K562 treated with DMSO at 1 percent for 12 hours (cell line): ENCODE results near the gene DCDC2B. TPM values are rescaled to one million over a fixed set of nuclear protein-coding genes. Genes with fewer than 3 reads are reported as not detected.

Experiments
- total RNA-seq: library from RNA; unstranded; fragments of 300-600 nt; gene quantifications from 2 replicates; pipeline ENCODE4 v1.2.3, GENCODE V29; 2022; ENCODE audit not compliant: insufficient read depth

The DCDC2B gene
- total RNA-seq, result not detected in 2 replicates

DNA sequence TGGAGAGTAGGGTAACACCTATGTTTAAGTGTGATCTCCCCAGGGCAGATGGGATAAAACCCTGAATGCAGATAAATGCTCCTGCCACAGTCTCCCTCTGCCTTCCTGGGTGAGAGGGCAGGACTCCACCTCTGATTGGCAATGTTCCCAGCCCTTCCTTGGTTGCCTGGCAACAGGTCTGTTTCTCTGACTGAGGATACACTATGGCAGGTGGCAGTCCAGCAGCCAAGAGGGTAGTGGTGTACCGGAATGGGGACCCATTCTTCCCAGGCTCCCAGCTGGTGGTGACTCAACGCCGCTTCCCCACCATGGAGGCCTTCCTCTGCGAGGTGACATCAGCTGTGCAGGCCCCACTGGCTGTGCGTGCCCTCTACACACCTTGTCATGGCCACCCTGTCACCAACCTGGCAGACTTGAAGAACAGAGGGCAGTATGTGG is at the start of gene DCDC2B:
Gene DCDC2B, plus strand, starts transcription at position 199 of the 438 bp plus-strand sequence. Its CDS starts 5 bp downstream, at position 204.

GRCh38 chr1:32179443-32180185 is 29.3 kb upstream of the DCDC2B start, which contains the start of gene TXLNA:
Gene TXLNA, plus strand, starts transcription at chr1:32179675. Its CDS starts 671 bp downstream, at chr1:32180346.

DNA sequence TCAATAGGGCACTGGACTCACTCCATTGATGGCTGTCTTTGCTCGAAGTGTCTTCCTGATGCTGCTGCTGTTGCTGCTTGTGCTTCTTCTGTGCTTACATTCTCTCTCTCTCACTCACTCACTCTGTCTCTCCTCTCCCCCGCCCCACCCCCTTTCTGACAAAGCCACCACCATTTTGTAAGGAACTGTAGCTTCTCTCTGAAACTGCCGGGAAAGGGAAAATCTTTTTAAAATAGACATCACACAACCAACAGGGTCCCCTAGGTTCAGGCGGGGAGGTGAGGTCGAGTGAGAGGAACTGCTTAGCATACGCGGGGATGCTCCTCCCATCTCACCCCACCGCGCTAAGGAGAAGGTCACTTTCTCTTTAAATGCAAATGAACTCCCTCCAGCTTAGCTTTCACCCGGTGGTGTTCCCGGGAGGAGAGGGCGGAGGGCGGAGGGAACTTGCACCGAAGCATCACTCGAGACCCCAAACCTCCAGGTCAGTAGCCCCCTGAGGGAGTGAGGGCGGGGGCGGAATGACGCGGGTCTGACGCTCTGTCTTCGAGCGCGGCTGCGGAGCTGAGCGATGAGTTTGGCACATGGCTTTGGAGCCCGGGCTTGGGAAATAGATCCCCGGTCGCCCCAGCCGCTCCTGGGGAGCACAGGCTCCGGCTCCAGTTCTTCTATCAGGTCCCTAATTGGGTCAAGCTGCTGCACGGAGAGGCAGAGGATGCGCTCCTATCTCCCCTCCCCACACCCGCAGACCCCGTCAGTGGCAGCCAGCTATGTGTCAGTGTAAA is 8.5 kb upstream of the DCDC2B start, which contains the start of gene CCDC28B:
Gene CCDC28B, plus strand, starts transcription at position 370 of the 785 bp plus-strand sequence. CDS start 1,341 bp downstream, outside the sequence.

GRCh38 chr1:32205401-32206370 is 3.2 kb upstream of the DCDC2B start, which contains the start of gene IQCC:
Gene IQCC, plus strand, starts transcription at chr1:32205671. Its CDS starts 11 bp downstream, at chr1:32205682.

DNA sequence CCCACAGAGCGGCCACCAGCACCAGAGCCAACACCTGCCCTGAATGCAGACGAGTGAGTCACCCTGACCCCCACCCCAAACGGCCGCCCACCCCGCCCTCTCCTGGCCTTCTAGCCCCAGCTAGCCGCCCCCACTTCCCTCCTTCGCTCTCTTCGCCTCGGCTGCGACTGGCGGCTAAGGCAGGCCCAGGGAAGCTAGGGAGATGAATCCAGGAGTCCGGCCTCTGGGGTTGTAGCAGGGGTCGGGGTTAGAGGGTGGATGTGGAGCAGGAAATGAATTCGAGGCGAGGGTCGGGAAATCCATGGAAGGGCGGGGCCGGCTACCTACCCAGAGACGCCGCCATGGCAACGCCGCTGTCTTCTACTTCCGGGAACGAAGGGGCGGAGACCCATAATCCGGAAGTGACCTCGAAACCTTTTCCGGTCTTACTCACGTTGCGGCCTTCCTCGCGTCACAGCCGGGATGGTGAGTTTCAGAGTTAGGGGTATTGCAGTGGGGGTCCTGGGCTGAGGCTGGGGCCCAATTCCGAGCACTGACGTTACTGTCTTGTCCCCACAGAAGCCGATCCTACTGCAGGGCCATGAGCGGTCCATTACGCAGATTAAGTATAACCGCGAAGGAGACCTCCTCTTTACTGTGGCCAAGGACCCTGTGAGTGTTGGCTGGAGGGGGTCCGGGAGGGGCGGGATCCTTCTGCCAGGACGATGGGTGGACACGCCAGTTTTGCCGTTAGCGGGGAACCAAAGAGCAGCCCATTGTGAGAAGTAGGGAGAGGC is 13.3 kb downstream of the DCDC2B start, which contains the start of the genes EIF3I and TMEM234:
Gene EIF3I, plus strand, starts transcription at position 428 of the 776 bp plus-strand sequence. Its CDS starts 35 bp downstream, at position 463.
Gene TMEM234, minus strand, starts transcription at position 374 of the 776 bp plus-strand sequence. Its CDS starts 31 bp downstream, at position 343.

GRCh38 chr1:32246888-32247273 is 38.0 kb downstream of the DCDC2B start, which contains the start of gene FAM167B:
Gene FAM167B, plus strand, starts transcription at chr1:32247222. Its CDS starts 200 bp downstream, at chr1:32247422.

GRCh38 chr1:32250893-32251716 is 42.2 kb downstream of the DCDC2B start, which contains the start of gene LCK:
Gene LCK, plus strand, starts transcription at chr1:32251265. Its CDS starts 23,065 bp downstream, at chr1:32274330.

Other genes starting within 250 kb of the DCDC2B start
- gene KHDRBS1, start 195.2 kb upstream of the DCDC2B start, total RNA-seq, result 84.4 and 154 TPM in 2 replicates
- gene TMEM39B, start 136.2 kb upstream of the DCDC2B start, total RNA-seq, result 24.3 and 27.6 TPM in 2 replicates
- 10.3 and 25.6 TPM in 2 replicates for gene KPNA6, start 101.0 kb upstream of the DCDC2B start, total RNA-seq
- 23.0 and 51.0 TPM in 2 replicates for gene TXLNA, start 29.4 kb upstream of the DCDC2B start, total RNA-seq
- 25.5 and 27.9 TPM in 2 replicates for gene CCDC28B, start 8.5 kb upstream of the DCDC2B start, total RNA-seq
- gene IQCC, start 3.4 kb upstream of the DCDC2B start, total RNA-seq, result 4.9 and 8.2 TPM in 2 replicates
- 8.0 and 8.4 TPM in 2 replicates for gene TMEM234, start 13.3 kb downstream of the DCDC2B start, total RNA-seq
- gene EIF3I, start 13.3 kb downstream of the DCDC2B start, total RNA-seq, result 265 and 287 TPM in 2 replicates
- not detected in 2 replicates for gene FAM167B, start 38.1 kb downstream of the DCDC2B start, total RNA-seq
- not detected in 2 replicates for gene LCK, start 42.2 kb downstream of the DCDC2B start, total RNA-seq
- gene HDAC1, start 83.0 kb downstream of the DCDC2B start, total RNA-seq, result 139 and 261 TPM in 2 replicates
- 71.2 and 75.0 TPM in 2 replicates for gene MARCKSL1, start 127.1 kb downstream of the DCDC2B start, total RNA-seq
- 14.5 and 27.7 TPM in 2 replicates for gene FAM229A, start 153.4 kb downstream of the DCDC2B start, total RNA-seq
- gene TSSK3, start 153.4 kb downstream of the DCDC2B start, total RNA-seq, result 1.6 and 5.0 TPM in 2 replicates
- gene BSDC1, start 185.4 kb downstream of the DCDC2B start, total RNA-seq, result 38.0 and 80.7 TPM in 2 replicates